Bone marrow (tissue), 2 donors: ENCODE measurements around the gene AGPAT4.
"Not testable (repeated sequence)": the region's sequence is repeated elsewhere in the genome, so short reads cannot be mapped to it uniquely, and the experiment has no call there.

ENCODE experiments used
- DNase-seq, 2 donors: peaks; one replicate each; lab custom pipeline; 2025; lab: John Stamatoyannopoulos, UW

AGPAT4 gene

DNA sequence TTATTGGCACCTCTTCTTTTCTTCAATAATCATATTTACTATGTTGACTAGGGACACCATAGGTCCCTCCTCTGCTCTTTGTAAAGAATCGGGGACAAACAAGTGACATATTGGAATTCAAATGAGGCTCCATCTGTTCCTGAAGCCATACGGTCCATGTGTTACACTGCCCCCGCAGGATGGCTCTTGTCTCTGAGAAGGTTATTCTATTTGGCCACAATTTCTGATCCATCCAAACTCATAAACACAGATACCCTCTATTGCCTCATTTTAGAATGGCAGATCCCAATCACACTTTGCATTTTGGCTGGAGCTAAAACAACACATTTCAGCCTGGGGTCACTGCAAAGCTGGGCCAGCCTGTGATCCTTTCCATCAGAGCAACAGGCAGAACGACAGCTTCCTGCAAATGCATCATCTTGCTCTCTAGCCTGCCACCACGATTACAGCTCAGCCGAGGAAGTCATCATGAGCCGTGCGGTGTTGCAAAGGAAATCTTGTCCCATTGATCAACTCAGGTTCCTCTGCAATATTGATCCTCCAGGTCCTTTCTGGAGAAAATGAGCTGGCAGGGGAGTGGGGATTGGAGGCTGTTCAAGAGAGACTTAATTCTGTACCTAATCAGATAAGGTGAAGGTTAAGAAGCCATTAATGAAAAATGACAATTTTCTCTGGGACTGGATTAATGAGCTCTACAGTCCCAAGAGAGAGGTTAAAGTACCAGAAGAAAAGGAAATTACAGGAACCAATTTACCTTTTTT lies 73.1 kb downstream of the AGPAT4 start:
- no peak for DNase-seq

GRCh38 chr6:161199850-161200249 lies 74.0 kb downstream of the AGPAT4 start:
- DNase-seq, result peak in 1 of 2 donors; percentile 25

- no peak for DNase-seq
These were observed 74.9 kb downstream of the AGPAT4 start for GRCh38 chr6:161198783-161199460.

DNA sequence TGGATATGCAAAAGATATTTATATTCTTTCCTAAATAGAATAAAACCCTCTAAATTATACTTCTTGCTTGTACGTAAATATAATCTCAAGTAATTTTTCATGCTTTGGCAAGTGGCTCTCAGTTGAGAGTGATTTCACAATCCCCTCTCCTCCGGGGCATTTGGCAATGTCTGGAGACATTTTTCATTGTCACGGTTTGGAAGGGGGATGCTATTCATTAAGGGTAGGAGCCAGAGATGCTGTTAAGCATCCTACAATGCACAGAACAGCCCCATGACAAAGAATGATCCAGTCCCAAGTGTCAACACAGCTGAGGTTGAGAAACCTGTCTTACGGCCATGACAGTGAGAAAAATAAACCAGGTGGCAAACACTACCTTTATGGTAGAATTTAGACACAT lies 75.7 kb downstream of the AGPAT4 start:
- no peak for DNase-seq

DNA sequence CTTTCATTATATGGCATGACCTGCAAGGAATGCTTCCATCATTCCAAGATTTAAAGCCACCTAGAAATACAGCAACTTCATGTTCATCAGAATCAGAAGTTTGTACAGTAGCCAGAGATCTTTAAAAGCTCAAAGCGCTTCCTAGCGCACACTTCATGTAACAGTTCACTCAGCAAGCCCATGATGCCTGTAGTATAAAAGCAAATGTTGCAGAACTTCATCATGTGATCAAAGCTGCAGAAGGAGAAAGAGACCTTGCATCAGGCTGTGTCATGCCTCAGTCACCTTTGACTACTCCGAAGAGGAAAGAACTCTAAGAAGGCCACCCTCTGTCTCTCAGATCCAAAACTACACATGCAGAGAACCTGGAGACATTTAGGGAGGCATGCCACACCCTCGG lies 78.5 kb downstream of the AGPAT4 start:
- no peak for DNase-seq

GRCh38 chr6:161194374-161194773 lies 79.5 kb downstream of the AGPAT4 start:
- no peak for DNase-seq

GRCh38 chr6:161192636-161193411 lies 81.0 kb downstream of the AGPAT4 start:
- no peak for DNase-seq

GRCh38 chr6:161191671-161192070 lies 82.2 kb downstream of the AGPAT4 start:
- no peak for DNase-seq

DNA sequence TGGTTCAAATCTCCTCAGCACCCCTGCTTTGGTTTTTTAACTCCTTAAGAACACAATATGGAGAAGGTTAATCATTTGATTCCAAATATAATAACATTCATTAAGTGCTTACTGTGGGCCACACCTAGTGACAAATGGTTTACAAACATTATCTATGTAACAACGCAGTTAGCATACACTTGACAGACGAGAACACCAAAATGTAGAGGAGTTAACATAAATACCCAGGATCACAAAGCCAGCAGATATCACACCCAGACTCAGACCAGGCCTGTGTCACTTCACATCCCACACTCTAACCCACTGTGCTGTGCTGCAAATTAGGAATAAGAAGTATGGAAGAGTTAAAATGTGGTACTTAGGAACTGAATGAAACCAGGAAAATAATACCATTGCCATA lies 82.9 kb downstream of the AGPAT4 start:
- DNase-seq, result no peak

DNA sequence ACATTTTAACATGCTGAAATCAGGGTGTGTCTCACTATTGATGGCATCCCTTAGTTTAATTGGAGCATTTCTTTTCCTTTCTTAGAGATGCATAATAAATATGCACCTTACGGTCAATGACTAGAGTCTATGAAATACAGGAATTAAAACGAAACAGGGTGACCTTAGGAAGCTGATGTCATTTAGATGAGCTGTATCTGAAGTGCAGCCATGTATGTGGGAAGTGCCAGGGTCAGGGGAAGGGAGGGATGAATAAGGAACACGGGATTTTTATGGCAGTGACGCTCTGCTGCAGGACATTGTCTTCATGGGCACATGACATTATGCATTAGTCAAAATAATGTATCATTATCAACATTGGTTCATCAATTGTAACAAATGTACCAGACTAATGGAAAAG lies 84.0 kb downstream of the AGPAT4 start:
- no peak for DNase-seq

- DNase-seq, result no peak
These were observed 85.1 kb downstream of the AGPAT4 start for GRCh38 chr6:161188547-161189465.

GRCh38 chr6:161186173-161186769 lies 87.6 kb downstream of the AGPAT4 start:
- peak in 1 of 2 donors; percentile 60 for DNase-seq

DNA sequence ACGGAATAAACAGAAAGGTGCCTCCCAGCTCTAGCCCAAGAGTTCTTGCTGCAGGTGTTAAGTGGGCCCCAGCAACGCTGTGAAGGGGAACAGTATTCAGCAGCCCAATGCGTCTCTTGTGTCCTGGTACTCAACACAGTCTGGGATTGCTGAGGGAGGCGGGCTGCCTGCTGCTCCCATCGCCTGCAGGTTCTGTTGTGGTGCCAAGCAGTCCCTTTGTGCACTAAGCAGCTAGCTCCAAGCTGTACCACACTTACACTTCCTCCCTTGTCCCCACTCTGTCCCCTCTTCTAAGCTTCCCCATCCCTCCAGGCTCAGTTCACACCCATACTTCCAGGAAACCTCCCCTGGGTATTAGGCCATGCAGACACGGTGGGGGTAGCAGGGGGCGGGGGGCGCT lies 92.7 kb downstream of the AGPAT4 start:
- no peak for DNase-seq

- DNase-seq, result not testable (repeated sequence)
These were observed 95.7 kb downstream of the AGPAT4 start for GRCh38 chr6:161178155-161178554.

GRCh38 chr6:161176428-161176827 lies 97.4 kb downstream of the AGPAT4 start:
- not testable (repeated sequence) for DNase-seq

GRCh38 chr6:161172769-161173168 lies 101.1 kb downstream of the AGPAT4 start:
- not testable (repeated sequence) for DNase-seq

DNA sequence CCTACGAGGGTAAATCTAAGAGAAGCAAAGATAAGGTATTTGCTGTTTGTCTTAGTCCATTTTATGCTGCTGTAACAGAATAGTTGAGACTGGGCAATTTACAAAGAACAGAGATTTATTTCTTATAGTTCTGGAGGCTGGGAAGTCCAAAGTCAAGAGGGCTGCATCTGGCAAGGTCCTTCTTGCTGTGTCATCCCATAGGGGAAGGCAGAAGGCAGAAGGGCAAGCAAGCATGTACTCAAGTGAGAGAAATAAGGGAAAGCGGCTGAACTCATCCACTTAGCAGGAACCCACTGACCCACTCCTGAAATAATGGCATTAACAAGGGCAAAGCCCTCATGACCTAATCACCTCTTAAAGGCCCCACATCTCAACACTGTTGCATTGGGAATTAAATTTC lies 102.7 kb downstream of the AGPAT4 start:
- DNase-seq, result no peak

DNA sequence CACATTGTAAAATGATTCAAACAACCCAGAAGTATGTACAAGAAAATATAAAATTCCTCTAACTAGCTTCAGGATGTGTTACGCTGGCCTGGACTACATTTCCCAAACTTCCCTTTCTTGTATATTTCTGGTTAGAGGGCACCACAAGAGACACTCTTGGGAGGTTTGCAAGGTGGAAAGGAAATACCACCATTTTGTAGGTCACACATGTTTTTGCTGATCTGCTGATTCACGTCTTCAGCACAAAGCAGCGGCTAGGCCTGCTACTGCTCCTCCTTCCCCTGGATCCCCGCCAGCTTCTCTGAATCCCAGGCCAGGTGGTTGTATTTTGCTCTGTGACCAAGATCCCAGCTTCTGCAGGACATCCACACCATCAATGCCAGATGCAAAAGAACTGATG lies 104.2 kb downstream of the AGPAT4 start:
- DNase-seq, result no peak

GRCh38 chr6:161169035-161169434 lies 104.8 kb downstream of the AGPAT4 start:
- no peak for DNase-seq

DNA sequence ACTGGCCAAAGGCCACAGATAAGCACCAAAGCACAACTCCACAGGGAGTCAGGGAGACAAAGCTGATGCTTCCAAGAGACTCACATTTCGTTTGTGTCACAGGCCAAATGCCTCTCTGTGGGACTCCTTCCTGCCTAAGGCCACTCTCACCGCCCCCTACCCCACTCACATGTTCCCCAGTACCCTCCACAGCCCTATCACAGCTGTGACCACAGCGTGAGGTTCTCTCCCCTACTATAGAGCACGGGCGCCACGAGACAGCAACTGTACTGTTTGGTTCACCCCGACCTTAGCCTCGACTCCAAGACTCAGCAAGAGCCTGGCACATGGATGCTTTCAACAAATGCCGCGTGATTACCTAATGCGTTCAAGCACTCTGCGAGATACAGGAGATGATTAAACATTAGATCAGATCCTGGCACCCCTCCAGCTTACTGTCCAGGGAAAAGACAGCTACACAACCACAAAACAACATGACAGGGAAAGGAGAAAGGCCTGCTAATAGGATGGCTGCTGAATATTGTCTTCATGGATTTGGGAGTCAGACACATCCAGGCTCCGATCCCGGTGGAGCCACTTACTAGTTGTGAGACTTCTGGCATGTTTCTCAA lies 105.5 kb downstream of the AGPAT4 start:
- no peak for DNase-seq

- DNase-seq, result no peak
These were observed 107.2 kb downstream of the AGPAT4 start for GRCh38 chr6:161166677-161167076.
